SU-DHL-6 (cell line): ENCODE measurements around the gene EIF1AD.

Experiments used
- EZH2phosphoT487 ChIP-seq: fragments of 200-600 bp; sonication (generic), shearing (Covaris generic); conservative IDR thresholded peaks from 2 replicates; pipeline ENCODE4 v1.6.1; 2018; ENCODE audit warnings: mild to moderate bottlenecking, antibody characterized with exemption, low read length, moderate library complexity, mixed read lengths
- TF ChIP-seq, protein P1 (sequence below): fragments of 200-600 bp; sonication (generic); IDR thresholded peaks from one replicate; pipeline ENCODE4 v1.5.1; 2017; ENCODE audit warnings: antibody characterized with exemption, mild to moderate bottlenecking, low read length, moderate library complexity; ENCODE audit not compliant: insufficient read depth, poor library complexity, severe bottlenecking

DNA sequence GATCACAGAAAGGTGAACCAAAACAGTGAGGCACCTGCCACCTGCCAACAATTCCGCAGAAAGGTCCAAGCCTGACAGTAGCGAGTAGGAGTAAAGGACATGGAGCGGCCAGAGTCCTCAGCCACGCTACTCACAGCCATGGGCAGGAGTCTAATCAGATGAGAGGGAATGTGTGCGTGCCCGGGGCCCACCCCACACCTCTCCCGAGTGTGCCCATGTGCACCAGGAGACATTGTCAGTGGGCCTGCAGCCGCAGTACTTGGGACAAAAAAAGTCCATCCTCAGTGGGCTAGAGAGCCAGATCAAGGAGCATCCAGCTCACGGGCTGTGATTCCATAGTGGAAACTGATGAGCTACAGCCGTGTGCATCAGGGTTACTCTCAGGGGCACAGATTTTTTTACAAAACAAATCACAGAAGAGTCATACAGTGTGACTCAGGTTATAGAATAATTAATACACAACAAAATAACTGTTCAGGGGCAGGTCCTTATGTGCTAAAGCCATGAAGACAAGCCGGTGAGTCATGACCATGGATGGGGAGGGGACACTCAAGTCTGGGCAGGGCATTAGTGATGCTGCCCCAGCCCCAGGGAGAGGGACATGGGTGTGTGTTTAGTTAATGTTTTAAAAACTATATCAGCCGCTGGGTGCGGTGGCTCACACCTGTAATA lies 28.4 kb downstream of the EIF1AD start:
- TF ChIP-seq, protein P1, sequence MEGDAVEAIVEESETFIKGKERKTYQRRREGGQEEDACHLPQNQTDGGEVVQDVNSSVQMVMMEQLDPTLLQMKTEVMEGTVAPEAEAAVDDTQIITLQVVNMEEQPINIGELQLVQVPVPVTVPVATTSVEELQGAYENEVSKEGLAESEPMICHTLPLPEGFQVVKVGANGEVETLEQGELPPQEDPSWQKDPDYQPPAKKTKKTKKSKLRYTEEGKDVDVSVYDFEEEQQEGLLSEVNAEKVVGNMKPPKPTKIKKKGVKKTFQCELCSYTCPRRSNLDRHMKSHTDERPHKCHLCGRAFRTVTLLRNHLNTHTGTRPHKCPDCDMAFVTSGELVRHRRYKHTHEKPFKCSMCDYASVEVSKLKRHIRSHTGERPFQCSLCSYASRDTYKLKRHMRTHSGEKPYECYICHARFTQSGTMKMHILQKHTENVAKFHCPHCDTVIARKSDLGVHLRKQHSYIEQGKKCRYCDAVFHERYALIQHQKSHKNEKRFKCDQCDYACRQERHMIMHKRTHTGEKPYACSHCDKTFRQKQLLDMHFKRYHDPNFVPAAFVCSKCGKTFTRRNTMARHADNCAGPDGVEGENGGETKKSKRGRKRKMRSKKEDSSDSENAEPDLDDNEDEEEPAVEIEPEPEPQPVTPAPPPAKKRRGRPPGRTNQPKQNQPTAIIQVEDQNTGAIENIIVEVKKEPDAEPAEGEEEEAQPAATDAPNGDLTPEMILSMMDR: no peak
- TF ChIP-seq EZH2phosphoT487: no peak
